GM12892 (cell line): ENCODE results near the gene DISP1.

Source experiments
- POLR2A ChIP-seq: IDR thresholded peaks from 2 replicates; pipeline ENCODE4 v1.6.1; 2011; ENCODE audit warnings: low read depth, low read length, control low read depth
- POLR2AphosphoS5 ChIP-seq: IDR thresholded peaks from 2 replicates; pipeline ENCODE4 v1.6.1; 2011; ENCODE audit warnings: low read depth, low read length, control low read depth
- TAF1 ChIP-seq: IDR thresholded peaks from 2 replicates; pipeline ENCODE4 v1.6.1; 2011; ENCODE audit warnings: low read depth, mild to moderate bottlenecking, control low read depth, low read length, borderline replicate concordance

DNA sequence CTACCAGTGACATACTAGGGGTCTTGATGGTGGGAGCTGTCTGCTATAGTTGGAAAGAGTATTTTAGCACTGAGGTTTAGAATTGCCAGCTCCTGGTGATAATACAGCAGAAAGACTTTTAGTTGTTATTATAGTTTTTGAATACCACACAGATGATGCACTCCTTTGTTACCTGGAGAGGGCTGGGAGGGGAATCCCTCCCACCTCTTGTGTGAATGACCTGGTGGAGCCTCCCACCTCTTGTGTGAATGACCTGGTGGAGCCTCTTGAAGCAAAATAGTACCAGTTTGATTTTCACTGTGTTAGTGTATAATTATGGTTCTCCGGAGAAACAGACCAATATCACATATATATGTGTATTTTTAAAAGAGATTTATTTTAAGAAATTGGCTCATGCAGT, 3.3 kb downstream of the DISP1 start:
- TF ChIP-seq POLR2AphosphoS5 (no peak), TAF1 (no peak), POLR2A (no peak)
